Neuronal stem cell (in vitro differentiated cells): Measurements from ENCODE around the gene RAMP2.
A peak's percentile ranks its signal among the peaks of the same experiment; 100 is the strongest.

Experiments
- DNase-seq: peaks from one replicate; pipeline ENCODE4 v3.0.0-alpha.2; 2013; ENCODE audit warnings: low spot score
- H2AFZ ChIP-seq: one replicate; pipeline ENCODE4 v1.6.1; 2013; ENCODE audit warnings: mild to moderate bottlenecking, low read length, inconsistent platforms
- H2AK5ac ChIP-seq: 2 replicates; pipeline ENCODE4 v1.6.1; 2013; ENCODE audit warnings: low read depth, mild to moderate bottlenecking, inconsistent platforms, low read length, moderate library complexity, mixed read lengths
- H2BK120ac ChIP-seq: 2 replicates; pipeline ENCODE4 v1.6.1; 2013; ENCODE audit warnings: low read depth, mild to moderate bottlenecking, inconsistent platforms, low read length, moderate library complexity, mixed read lengths
- H2BK12ac ChIP-seq: one replicate; pipeline ENCODE4 v1.6.1; 2013; ENCODE audit warnings: low read length, inconsistent platforms
- H2BK15ac ChIP-seq: 2 replicates; pipeline ENCODE4 v1.6.1; 2013; ENCODE audit warnings: mild to moderate bottlenecking, low read length, inconsistent platforms, mixed read lengths
- H2BK5ac ChIP-seq: one replicate; pipeline ENCODE4 v1.6.1; 2013; ENCODE audit warnings: inconsistent platforms, mild to moderate bottlenecking, low read length, moderate library complexity
- H3K14ac ChIP-seq: one replicate; pipeline ENCODE4 v1.6.1; 2013; ENCODE audit warnings: low read length, inconsistent platforms
- H3K18ac ChIP-seq: 2 replicates; pipeline ENCODE4 v1.6.1; 2013; ENCODE audit warnings: low read length, inconsistent platforms
- H3K23ac ChIP-seq: 2 replicates; pipeline ENCODE4 v1.6.1; 2013; ENCODE audit warnings: low read depth, mild to moderate bottlenecking, mixed read lengths, low read length, inconsistent platforms; ENCODE audit not compliant: poor library complexity
- H3K27ac ChIP-seq: replicated peaks from 3 replicates; pipeline ENCODE4 v1.5.1; 2013; ENCODE audit warnings: low read length, inconsistent platforms
- H3K27me3 ChIP-seq, 3 experiments: 2 replicates each; pipeline ENCODE4 v1.6.1; 2013; ENCODE audit warnings: low read length in 3 of 3, mild to moderate bottlenecking in 2 of 3, inconsistent platforms in 1 of 3, low read depth in 1 of 3, mixed read lengths in 1 of 3, moderate library complexity in 1 of 3; ENCODE audit not compliant: control insufficient read depth in 3 of 3, insufficient read depth in 3 of 3
- H3K36me3 ChIP-seq, 2 donors: replicated peaks in 1 of 2; 2 replicates each; pipeline ENCODE4 v1.6.1; 2013; ENCODE audit warnings: low read length in 2 of 2; ENCODE audit not compliant: control insufficient read depth in 2 of 2, insufficient read depth in 2 of 2
- H3K4ac ChIP-seq: 2 replicates; pipeline ENCODE4 v1.6.1; 2013; ENCODE audit warnings: inconsistent platforms, mild to moderate bottlenecking, low read length, moderate library complexity
- H3K4me1 ChIP-seq, 2 donors: 1 replicate in 1 of 2; 2 replicates in 1 of 2; pipeline ENCODE4 v1.6.1; 2013; ENCODE audit warnings: low read length in 2 of 2, low read depth in 1 of 2; ENCODE audit not compliant: control insufficient read depth in 2 of 2, insufficient read depth in 1 of 2
- H3K4me2 ChIP-seq: one replicate; pipeline ENCODE4 v1.6.1; 2013; ENCODE audit warnings: mild to moderate bottlenecking, low read length, inconsistent platforms; ENCODE audit not compliant: insufficient read depth, poor library complexity, severe bottlenecking
- H3K4me3 ChIP-seq, 2 donors: 2 replicates each; pipeline ENCODE4 v1.5.1; 2013; ENCODE audit warnings: low read length in 2 of 2, mild to moderate bottlenecking in 2 of 2, inconsistent platforms in 1 of 2, moderate library complexity in 1 of 2
- H3K79me1 ChIP-seq: one replicate; pipeline ENCODE4 v1.6.1; 2013; ENCODE audit warnings: low read depth, mild to moderate bottlenecking, inconsistent platforms, low read length, moderate library complexity
- H3K9ac ChIP-seq: one replicate; pipeline ENCODE4 v1.6.1; 2013; ENCODE audit warnings: mild to moderate bottlenecking, low read depth, low read length, inconsistent platforms; ENCODE audit not compliant: poor library complexity
- H3K9me3 ChIP-seq, 2 donors: replicated peaks in 1 of 2; 2 replicates each; pipeline versions ENCODE3 to v1.6.1; 2013; ENCODE audit warnings: low read length in 2 of 2, mild to moderate bottlenecking in 2 of 2, inconsistent platforms in 1 of 2, low read depth in 1 of 2, mixed read lengths in 1 of 2, moderate library complexity in 1 of 2; ENCODE audit not compliant: control insufficient read depth in 2 of 2, insufficient read depth in 1 of 2
- H4K8ac ChIP-seq: one replicate; pipeline ENCODE4 v1.6.1; 2013; ENCODE audit warnings: low read depth, mild to moderate bottlenecking, inconsistent platforms, low read length, moderate library complexity
- H4K91ac ChIP-seq: one replicate; pipeline ENCODE4 v1.6.1; 2013; ENCODE audit warnings: low read length, low read depth, mild to moderate bottlenecking, inconsistent platforms; ENCODE audit not compliant: poor library complexity
- WGBS, 2 donors: extraction: QIAGEN DNeasy Blood & Tissue Kit; methylation state at CpG; one replicate each; pipeline ENCODE4 v1.1.7; 2013; ENCODE audit warnings: missing lambda C conversion rate in 2 of 2, mixed read lengths in 1 of 2; ENCODE audit not compliant: insufficient read length in 2 of 2, insufficient replicate concordance in 1 of 2; ENCODE audit errors: extremely low coverage in 2 of 2; 5-methylcytosine and 5-hydroxymethylcytosine counted together

Gene RAMP2

DNA sequence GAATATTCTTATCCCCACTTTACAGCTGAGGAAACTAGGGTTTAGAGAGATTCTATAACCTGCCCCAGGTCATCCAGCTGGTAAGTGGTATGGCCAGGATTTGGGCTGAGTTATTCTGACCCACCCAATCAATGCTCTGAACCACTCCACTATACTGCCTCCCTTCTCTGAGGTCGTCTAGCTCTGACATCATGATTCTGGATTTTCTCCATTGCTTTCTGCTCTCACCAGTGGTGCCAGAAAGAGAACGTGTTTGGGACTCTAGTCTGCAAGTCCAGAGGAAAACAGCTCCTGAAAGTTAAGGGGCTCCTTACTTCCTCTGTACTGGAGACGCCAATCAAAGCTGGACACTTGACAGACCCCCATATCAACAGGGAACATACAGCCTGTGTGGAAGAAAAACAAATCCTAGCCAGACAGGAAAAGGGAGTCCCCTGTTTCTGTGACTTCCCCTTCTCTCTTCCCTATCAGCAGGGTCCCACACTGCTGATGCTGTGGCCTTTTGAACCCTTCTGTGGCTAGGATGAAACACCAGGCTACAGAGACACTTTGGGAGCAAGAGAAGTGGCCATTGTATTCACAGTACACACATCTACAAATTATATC, 10.2 kb upstream of the RAMP2 start:
- no peak overlapping the region for H3K14ac ChIP-seq
- no peak overlapping the region for H2BK120ac ChIP-seq
- H3K18ac ChIP-seq, result no peak overlapping the region
- no peaks in the 10 kb centered on the region for H3K9me3 ChIP-seq
- no peak overlapping the region for H2BK12ac ChIP-seq
- H3K4me1 ChIP-seq, result peaks cover 3 to 12% of the 10 kb centered on the region in 2 donors
- H3K4me3 ChIP-seq, result no peak overlapping the region
- H3K27ac ChIP-seq, result no peak overlapping the region
- no peak overlapping the region for H4K91ac ChIP-seq
- H2AK5ac ChIP-seq, result no peak overlapping the region
- WGBS, 2 donors, result no CpG with 5 or more reads among the region's 3 CpGs
- no peak for DNase-seq
- no peak overlapping the region for H4K8ac ChIP-seq
- no peaks in the 10 kb centered on the region for H3K36me3 ChIP-seq
- no peak overlapping the region for H3K4ac ChIP-seq
- no peak overlapping the region for H3K9ac ChIP-seq
- H2BK15ac ChIP-seq, result no peak overlapping the region
- H3K23ac ChIP-seq, result no peak overlapping the region
- H2AFZ ChIP-seq, result peak overlapping the region; percentile 63
- H3K27me3 ChIP-seq, result peaks cover 0 to 5% (median 1%) of the 10 kb centered on the region in 3 experiments
- no peak overlapping the region for H3K4me2 ChIP-seq
- no peak overlapping the region for H2BK5ac ChIP-seq
- no peaks in the 10 kb centered on the region for H3K79me1 ChIP-seq

DNA sequence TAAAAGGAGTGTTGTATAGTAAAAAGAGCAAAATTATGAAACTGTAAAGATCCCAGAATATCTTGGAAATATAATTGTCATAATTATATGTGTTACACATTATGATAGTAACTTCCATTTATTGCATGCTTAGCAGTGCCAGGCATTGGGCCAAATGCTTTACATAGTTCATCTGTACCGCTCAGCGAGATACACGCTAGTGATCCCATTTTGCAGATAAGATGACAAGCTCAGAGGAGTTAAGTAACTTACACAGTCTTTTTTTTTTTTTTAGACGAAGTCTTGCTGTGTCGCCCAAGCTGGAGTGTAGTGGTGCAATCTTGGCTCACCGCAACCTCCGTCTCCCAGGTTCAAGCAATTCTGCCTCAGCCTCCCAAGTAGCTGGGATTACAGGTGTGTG, 9.4 kb upstream of the RAMP2 start:
- Histone ChIP-seq H2BK15ac (no peak overlapping the region), H2AFZ (no peak overlapping the region), H4K91ac (no peak overlapping the region), H3K9ac (no peak overlapping the region), H3K27me3 (peaks cover 0 to 5% (median 0%) of the 10 kb centered on the region in 3 experiments), H3K4ac (no peak overlapping the region), H4K8ac (no peak overlapping the region), H2BK120ac (no peak overlapping the region), H3K36me3 (no peaks in the 10 kb centered on the region), H3K4me3 (no peak overlapping the region), H3K4me2 (no peak overlapping the region), H3K27ac (no peak overlapping the region), H2AK5ac (no peak overlapping the region), H3K18ac (no peak overlapping the region), H2BK5ac (no peak overlapping the region), H3K14ac (no peak overlapping the region), H3K9me3 (no peaks in the 10 kb centered on the region), H3K4me1 (peaks cover 3 to 12% of the 10 kb centered on the region in 2 donors), H3K23ac (no peak overlapping the region), H3K79me1 (no peaks in the 10 kb centered on the region), H2BK12ac (no peak overlapping the region)
- no CpG with 5 or more reads among the region's 7 CpGs for WGBS, 2 donors
- no peak for DNase-seq

DNA sequence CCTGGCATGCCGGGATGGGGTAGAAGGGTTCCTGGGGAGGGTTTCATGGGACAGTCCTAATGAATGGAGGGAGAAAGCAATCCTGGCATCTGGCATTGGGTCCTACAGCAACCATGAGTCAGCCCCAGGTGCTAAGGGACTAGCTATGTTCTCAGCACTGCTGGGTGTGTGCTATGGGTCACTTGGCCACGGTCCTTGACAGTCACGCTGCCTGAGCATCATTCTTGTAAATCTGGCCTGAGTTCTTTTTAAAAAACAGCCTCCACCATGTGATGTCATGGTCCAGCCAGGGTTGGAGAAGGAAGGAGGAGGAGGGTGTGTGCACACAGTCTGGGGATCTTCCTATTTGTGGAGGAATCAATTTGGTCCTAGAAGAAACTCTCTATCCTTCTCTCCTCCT, 6.2 kb upstream of the RAMP2 start:
- H3K4me1 ChIP-seq, result peaks cover 0 to 4% of the 10 kb centered on the region in 2 donors
- no peak overlapping the region for H3K9ac ChIP-seq
- no peaks in the 10 kb centered on the region for H3K9me3 ChIP-seq
- no peak overlapping the region for H2AFZ ChIP-seq
- no peak overlapping the region for H2BK12ac ChIP-seq
- H3K27me3 ChIP-seq, result peaks cover 0 to 12% (median 4%) of the 10 kb centered on the region in 3 experiments
- no peaks in the 10 kb centered on the region for H3K79me1 ChIP-seq
- no CpG with 5 or more reads among the region's 3 CpGs for WGBS, 2 donors
- no peak overlapping the region for H4K8ac ChIP-seq
- no peak overlapping the region for H2BK5ac ChIP-seq
- H2BK120ac ChIP-seq, result no peak overlapping the region
- H2AK5ac ChIP-seq, result no peak overlapping the region
- no peak for DNase-seq
- H3K18ac ChIP-seq, result no peak overlapping the region
- no peak overlapping the region for H3K14ac ChIP-seq
- H3K36me3 ChIP-seq, result no peaks in the 10 kb centered on the region
- no peak overlapping the region for H3K27ac ChIP-seq
- no peak overlapping the region for H3K4me3 ChIP-seq
- no peak overlapping the region for H2BK15ac ChIP-seq
- H3K4me2 ChIP-seq, result no peak overlapping the region
- H3K23ac ChIP-seq, result no peak overlapping the region
- no peak overlapping the region for H3K4ac ChIP-seq
- H4K91ac ChIP-seq, result no peak overlapping the region

DNA sequence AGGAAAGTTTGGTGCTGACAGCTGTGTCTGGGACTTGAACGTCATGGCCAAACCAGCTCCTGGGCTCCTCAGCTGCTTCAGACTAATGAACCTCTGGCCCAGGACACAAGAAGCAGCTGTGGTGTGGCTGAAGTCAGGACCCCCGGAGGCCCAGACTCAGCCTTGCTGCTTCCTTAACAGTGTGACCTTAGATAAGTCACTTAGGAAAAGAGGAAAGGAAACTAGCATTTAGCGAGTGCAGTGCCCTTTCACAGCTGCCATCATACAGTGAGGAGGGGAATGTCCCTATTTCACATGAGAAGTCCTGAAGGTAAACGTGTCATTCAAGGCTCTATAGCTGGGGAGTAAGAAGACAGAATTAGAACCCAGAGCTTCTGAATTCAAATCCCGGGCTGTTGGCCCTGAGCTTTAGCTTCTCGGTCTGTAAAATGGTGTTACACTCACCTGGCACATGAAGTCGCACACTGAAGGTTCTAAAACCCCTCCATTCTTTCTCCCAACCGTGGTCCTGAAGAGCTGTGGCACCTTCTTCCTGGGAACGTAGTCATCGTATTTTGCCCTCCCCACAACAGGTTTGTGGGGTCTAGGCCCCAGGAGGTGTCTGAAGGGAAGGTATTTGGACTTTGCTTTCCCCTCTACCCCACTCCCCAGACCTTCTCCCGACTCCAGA, 910 bp upstream of the RAMP2 start:
- Histone ChIP-seq H4K8ac (no peak overlapping the region), H3K4me3 (peak overlapping the region in 1 of 2 donors; percentile 73), H2BK5ac (no peak overlapping the region), H2BK15ac (peak overlapping the region; percentile 68), H2AFZ (peak overlapping the region; percentile 94), H3K4ac (no peak overlapping the region), H3K23ac (no peak overlapping the region), H4K91ac (no peak overlapping the region), H3K27me3 (peaks cover 9 to 30% (median 26%) of the 10 kb centered on the region in 3 experiments), H2BK12ac (no peak overlapping the region), H3K4me2 (peak overlapping the region; percentile 92), H3K18ac (peak overlapping the region; percentile 92), H3K4me1 (peaks cover 6 to 20% of the 10 kb centered on the region in 2 donors), H3K36me3 (no peaks in the 10 kb centered on the region), H2BK120ac (no peak overlapping the region), H3K9ac (no peak overlapping the region), H3K9me3 (no peaks in the 10 kb centered on the region), H2AK5ac (peak overlapping the region; percentile 57), H3K79me1 (peaks cover 3% of the 10 kb centered on the region), H3K14ac (peak overlapping the region; percentile 6), H3K27ac (no peak overlapping the region)
- DNase-seq, result no peak
- WGBS, 2 donors, result no CpG with 5 or more reads among the region's 11 CpGs
